PFSK-1 (cell line): ENCODE data around the gene RLN3.

Experiments
- FOXP2 ChIP-seq: optimal IDR thresholded peaks from 2 replicates; pipeline ENCODE3; 2011; ENCODE audit warnings: borderline replicate concordance, control low read depth, inconsistent platforms; ENCODE audit not compliant: insufficient read depth; ENCODE audit errors: extremely low read length, extremely low read depth
- POLR2AphosphoS5 ChIP-seq: IDR thresholded peaks from 2 replicates; pipeline ENCODE4 v1.6.1; 2012; ENCODE audit warnings: low read depth, mild to moderate bottlenecking, control low read depth, low read length, moderate library complexity
- REST ChIP-seq, 2 experiments: IDR thresholded peaks; 2 replicates each; pipeline versions ENCODE4 v1.6.1 to v1.8.0; 2011 to 2012; ENCODE audit warnings: low read depth in 2 of 2, low read length in 2 of 2, control low read depth in 1 of 2, inconsistent platforms in 1 of 2, mild to moderate bottlenecking in 1 of 2, moderate library complexity in 1 of 2; ENCODE audit not compliant: insufficient read depth in 1 of 2
- SIN3A ChIP-seq: IDR thresholded peaks from 2 replicates; pipeline ENCODE4 v1.6.1; 2012; ENCODE audit warnings: mild to moderate bottlenecking, low read length, moderate library complexity, borderline replicate concordance; ENCODE audit not compliant: insufficient read depth
- TAF1 ChIP-seq: IDR thresholded peaks from 2 replicates; pipeline ENCODE4 v1.6.1; 2012; ENCODE audit warnings: low read length, control low read depth, borderline replicate concordance; ENCODE audit not compliant: insufficient read depth

The RLN3 gene

GRCh38 chr19:13993590-13994300 is 34.2 kb upstream of the RLN3 start:
- TF ChIP-seq SIN3A = no peak
- no peak for TF ChIP-seq FOXP2
- TF ChIP-seq TAF1 = no peak
- TF ChIP-seq REST (IDR thresholded peaks at IDR 0.05; ENCODE audit: insufficient read depth in 1 of 2, low read depth in 2 of 2, low read length in 2 of 2) = no peak

- TF ChIP-seq TAF1 = no peak
- TF ChIP-seq FOXP2 = no peak
- no peak for TF ChIP-seq POLR2AphosphoS5
These were observed 32.8 kb upstream of the RLN3 start for GRCh38 chr19:13995017-13995728.

DNA sequence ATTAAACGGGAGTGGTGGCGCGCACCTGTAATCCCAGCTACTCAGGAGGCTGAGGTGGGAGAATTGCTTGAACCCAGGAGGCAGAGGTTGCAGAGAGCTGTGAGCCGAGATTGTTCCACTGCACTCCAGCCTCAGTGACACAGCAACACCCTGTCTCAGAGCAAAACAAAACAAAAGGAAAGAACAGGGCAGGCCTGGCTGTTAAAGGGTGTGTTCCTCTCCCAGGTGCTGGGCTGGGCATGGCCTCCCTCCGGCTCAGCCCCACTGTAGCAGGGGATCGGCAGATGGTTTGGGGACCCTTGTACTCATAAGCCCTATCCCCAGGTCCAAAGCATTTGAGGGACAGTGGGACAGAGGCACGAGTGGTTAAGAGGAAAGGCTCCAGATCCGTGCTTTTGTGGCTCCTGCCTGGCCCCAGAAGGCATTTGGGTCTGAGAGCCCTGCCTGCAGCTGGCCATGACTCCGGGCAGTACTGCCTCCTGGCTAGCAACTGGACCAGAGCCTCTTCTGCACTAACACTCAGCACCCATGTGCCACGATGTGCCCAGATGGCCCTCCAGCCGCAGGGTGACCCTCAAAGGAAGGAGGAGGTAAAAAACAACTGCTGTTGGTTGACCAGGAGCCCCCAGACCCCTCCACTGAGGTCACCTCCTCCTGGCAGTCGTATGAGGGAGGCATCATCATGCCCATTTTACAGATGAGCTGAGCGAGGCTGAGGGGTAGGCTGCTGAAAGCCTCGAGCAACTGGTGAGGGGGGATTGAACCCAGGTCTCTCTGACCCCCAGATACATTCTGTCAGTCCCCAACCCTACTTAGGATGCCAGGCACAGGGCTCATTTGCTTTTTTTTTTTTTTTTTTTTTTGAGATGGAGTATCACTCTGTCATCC is 31.8 kb upstream of the RLN3 start:
- TF ChIP-seq POLR2AphosphoS5 (no peak), SIN3A (no peak)

GRCh38 chr19:13996928-13997630 is 30.9 kb upstream of the RLN3 start:
- TF ChIP-seq TAF1 (no peak), SIN3A (no peak), FOXP2 (no peak), POLR2AphosphoS5 (no peak), REST (IDR thresholded peaks at IDR 0.05; ENCODE audit: insufficient read depth in 1 of 2, low read depth in 2 of 2, low read length in 2 of 2) (no peak)

GRCh38 chr19:13997631-13997962 is 30.4 kb upstream of the RLN3 start:
- no peak for TF ChIP-seq FOXP2

- TF ChIP-seq POLR2AphosphoS5 = no peak
- no peak for TF ChIP-seq TAF1
- TF ChIP-seq SIN3A = no peak
- no peak for TF ChIP-seq FOXP2
- no peak for TF ChIP-seq REST (IDR thresholded peaks at IDR 0.05; ENCODE audit: insufficient read depth in 1 of 2, low read depth in 2 of 2, low read length in 2 of 2)
These were observed 29.5 kb upstream of the RLN3 start for GRCh38 chr19:13998426-13998825.
